IMR-90 (cell line): ENCODE data around the gene DYRK1A. TPM values are rescaled to one million over a fixed set of nuclear protein-coding genes. Genes with fewer than 3 reads are reported as not detected.

Source experiments
- ATAC-seq: fragments of 200-7000 bp; cut with Tn5 transposase; 2 replicates; pipeline ENCODE4 v1.9.1; 2020; ENCODE audit warnings: low read depth, mild to moderate bottlenecking, moderate library complexity
- BruUV-seq: library from RNA; stranded (reverse); fragments of 400-500 nt; replicated peaks from 2 replicates; lab custom pipeline; 2021; lab: Mats Ljungman, UMichigan
- CTCF ChIA-PET: fragments of 300-600 bp; formaldehyde crosslinking; extraction: SDS; loops from one replicate; lab custom pipeline; 2021; ENCODE audit warnings: antibody characterized with exemption; lab: Yijun Ruan, JAX
- POLR2A ChIA-PET: fragments of 300-600 bp; sonication (Branson Sonifier 250); formaldehyde crosslinking; loops from one replicate; lab custom pipeline; 2022; ENCODE audit warnings: antibody characterized with exemption; ENCODE audit not compliant: unreplicated experiment; lab: Charles Lee
- DNase-seq: peaks from one replicate; pipeline ENCODE4 v3.0.0; 2013
- H2AFZ ChIP-seq: replicated peaks from 2 replicates; pipeline ENCODE3; 2013; ENCODE audit warnings: low read length, mild to moderate bottlenecking; ENCODE audit not compliant: poor library complexity
- H2AK5ac ChIP-seq: 2 replicates; pipeline ENCODE4 v1.6.1; 2013; ENCODE audit warnings: low read depth, low read length, inconsistent platforms
- H2AK9ac ChIP-seq: replicated peaks from 2 replicates; pipeline ENCODE3; 2013; ENCODE audit warnings: mild to moderate bottlenecking, low read depth, low read length, moderate library complexity; ENCODE audit not compliant: poor library complexity
- H2BK120ac ChIP-seq: 2 replicates; pipeline ENCODE4 v1.6.1; 2013; ENCODE audit warnings: low read depth, low read length, inconsistent platforms
- H2BK15ac ChIP-seq: 3 replicates; pipeline ENCODE4 v1.6.1; 2013; ENCODE audit warnings: low read depth, low read length, inconsistent platforms
- H2BK20ac ChIP-seq: 2 replicates; pipeline ENCODE4 v1.6.1; 2013; ENCODE audit warnings: low read depth, mild to moderate bottlenecking, inconsistent platforms, low read length, moderate library complexity
- H2BK5ac ChIP-seq: 2 replicates; pipeline ENCODE4 v1.6.1; 2013; ENCODE audit warnings: mild to moderate bottlenecking, low read depth, low read length, inconsistent platforms; ENCODE audit not compliant: poor library complexity, severe bottlenecking
- H3K14ac ChIP-seq: replicated peaks from 2 replicates; pipeline ENCODE4 v1.6.1; 2013; ENCODE audit warnings: low read depth, low read length, inconsistent platforms
- H3K18ac ChIP-seq: 2 replicates; pipeline ENCODE4 v1.6.1; 2013; ENCODE audit warnings: low read depth, low read length, control low read depth
- H3K23ac ChIP-seq: 2 replicates; pipeline ENCODE4 v1.6.1; 2013; ENCODE audit warnings: low read depth, low read length, inconsistent platforms
- H3K27ac ChIP-seq: 2 replicates; pipeline ENCODE4 v1.5.1; 2013; ENCODE audit warnings: mild to moderate bottlenecking, control low read depth, low read length; ENCODE audit not compliant: insufficient read depth
- H3K27me3 ChIP-seq: 2 replicates; pipeline ENCODE4 v1.6.1; 2013; ENCODE audit warnings: low read length; ENCODE audit not compliant: control insufficient read depth, insufficient read depth
- H3K36me3 ChIP-seq: 2 replicates; pipeline ENCODE4 v1.6.1; 2013; ENCODE audit warnings: low read length, mixed read lengths; ENCODE audit not compliant: control insufficient read depth, insufficient read depth
- H3K4ac ChIP-seq: 2 replicates; pipeline ENCODE4 v1.6.1; 2013; ENCODE audit warnings: low read depth, low read length, inconsistent platforms
- H3K4me1 ChIP-seq: 2 replicates; pipeline ENCODE4 v1.6.1; 2013; ENCODE audit warnings: low read length, mixed read lengths; ENCODE audit not compliant: control insufficient read depth, insufficient read depth
- H3K4me2 ChIP-seq: 2 replicates; pipeline ENCODE4 v1.6.1; 2013; ENCODE audit warnings: low read depth, mild to moderate bottlenecking, control low read depth, low read length, moderate library complexity
- H3K4me3 ChIP-seq: 2 replicates; pipeline ENCODE4 v1.5.1; 2013; ENCODE audit warnings: low read depth, mild to moderate bottlenecking, control low read depth, low read length, moderate library complexity; ENCODE audit not compliant: insufficient read depth
- H3K56ac ChIP-seq: 2 replicates; pipeline ENCODE4 v1.6.1; 2013; ENCODE audit warnings: low read length, inconsistent platforms; ENCODE audit not compliant: insufficient read depth; ENCODE audit errors: extremely low read depth
- H3K79me1 ChIP-seq, 2 experiments: 2 replicates each; pipeline ENCODE4 v1.6.1; 2013; ENCODE audit warnings: low read length in 2 of 2, inconsistent platforms in 1 of 2, low read depth in 1 of 2
- H3K9ac ChIP-seq: 2 replicates; pipeline ENCODE4 v1.6.1; 2013; ENCODE audit warnings: low read depth, low read length, control low read depth
- H3K9me1 ChIP-seq: 2 replicates; pipeline ENCODE4 v1.6.1; 2013; ENCODE audit warnings: low read length, inconsistent platforms; ENCODE audit not compliant: insufficient read depth
- H3K9me3 ChIP-seq: 2 replicates; pipeline ENCODE4 v1.6.1; 2013; ENCODE audit warnings: low read length; ENCODE audit not compliant: control insufficient read depth, insufficient read depth
- H4K20me1 ChIP-seq: 2 replicates; pipeline ENCODE4 v1.6.1; 2013; ENCODE audit warnings: low read length, inconsistent platforms; ENCODE audit not compliant: insufficient read depth
- H4K5ac ChIP-seq: 2 replicates; pipeline ENCODE4 v1.6.1; 2013; ENCODE audit warnings: mild to moderate bottlenecking, low read depth, low read length, control low read depth
- H4K8ac ChIP-seq, 2 experiments: 2 replicates each; pipeline ENCODE4 v1.6.1; 2013; ENCODE audit warnings: low read depth in 2 of 2, low read length in 2 of 2, control low read depth in 1 of 2, inconsistent platforms in 1 of 2
- H4K91ac ChIP-seq: 2 replicates; pipeline ENCODE4 v1.6.1; 2013; ENCODE audit warnings: low read depth, low read length, inconsistent platforms; ENCODE audit not compliant: insufficient read depth
- CHD1 ChIP-seq: IDR thresholded peaks from 2 replicates; pipeline ENCODE4 v1.6.1; 2012; ENCODE audit warnings: low read depth, low read length, improper control_type of control experiment
- ELK1 ChIP-seq: fragments of 150-350 bp; IDR thresholded peaks from 2 replicates; pipeline ENCODE4 v1.6.1; 2016; ENCODE audit warnings: low read depth, mild to moderate bottlenecking, low read length, moderate library complexity, borderline replicate concordance
- FOS ChIP-seq: fragments of 150-350 bp; IDR thresholded peaks from 2 replicates; pipeline ENCODE4 v1.6.1; 2016; ENCODE audit warnings: low read depth, low read length
- MAZ ChIP-seq: IDR thresholded peaks from 2 replicates; pipeline ENCODE4 v1.6.1; 2012; ENCODE audit warnings: low read depth, mild to moderate bottlenecking, low read length, improper control_type of control experiment, moderate library complexity, borderline replicate concordance
- MXI1 ChIP-seq: IDR thresholded peaks from 2 replicates; pipeline ENCODE4 v1.6.1; 2012; ENCODE audit warnings: low read depth, mild to moderate bottlenecking, low read length, moderate library complexity, borderline replicate concordance
- NFE2L2 ChIP-seq: fragments of 150-350 bp; IDR thresholded peaks from 2 replicates; pipeline ENCODE4 v1.6.1; 2016; ENCODE audit warnings: low read depth, mild to moderate bottlenecking, low read length
- WGBS, 2 experiments: methylation state at CpG; one replicate each; pipeline versions ENCODE4 v1.1.5 to v1.1.7; 2013; ENCODE audit warnings: missing lambda C conversion rate in 2 of 2; ENCODE audit not compliant: insufficient read length in 1 of 2; ENCODE audit errors: extremely low coverage in 2 of 2; 5-methylcytosine and 5-hydroxymethylcytosine counted together
- dilution Hi-C: fragments of 300-500 bp; cut with HindIII; formaldehyde crosslinking; loops from one replicate; pipeline ENCODE4 v1.14.3; 2018; ENCODE audit warnings: low sequenced_read_pairs; ENCODE audit not compliant: unreplicated experiment
- in situ Hi-C: fragments of 300-500 bp; cut with MboI; formaldehyde crosslinking; loops from 3 replicates; pipeline ENCODE4 v1.14.3; 2019; ENCODE audit warnings: low sequenced_read_pairs, inconsistent platforms, mixed read lengths
- intact Hi-C: fragments of 100-400 bp; cut with micrococcal nuclease; formaldehyde crosslinking; loops from 2 replicates; pipeline ENCODE4 v1.10.0; 2022
- polyA plus RNA-seq, 3 experiments: library from polyadenylated mRNA; depleted of rRNA; stranded (reverse); fragments of >200 nt; gene quantifications; 2 replicates each; pipeline ENCODE4 v1.2.3, GENCODE V29; 2012; ENCODE audit warnings: low replicate concordance in 1 of 3
- total RNA-seq: library from RNA; depleted of rRNA; stranded (reverse); fragments of >200 nt; gene quantifications from 2 replicates; pipeline ENCODE4 v1.2.3, GENCODE V29; 2012

Gene DYRK1A
- total and polyA plus RNA-seq, 2 of the 4 experiments (the other 2 are of a cell fraction): 18.6 to 50.5 TPM

- Histone ChIP-seq H3K9ac (no peak overlapping the region), H4K5ac (no peak overlapping the region; the same call in 1 of the 2 replicates), H3K4me3 (no peak overlapping the region), H4K20me1 (no peaks in the 10 kb centered on the region), H3K36me3 (no peaks in the 10 kb centered on the region), H3K4ac (no peak overlapping the region; the same call in 1 of the 2 replicates), H2BK15ac (no peak overlapping the region), H2BK5ac (no peak overlapping the region), H3K27me3 (peaks cover 5% of the 10 kb centered on the region; the same call in 1 of the 2 replicates), H3K4me2 (no peak overlapping the region), H4K8ac (peak overlapping the region in 1 of 2 experiments; percentile 20; a peak in 2 of 4 replicates), H3K18ac (peak overlapping the region; percentile 7; the same call in 1 of the 2 replicates), H4K91ac (no peak overlapping the region), H3K23ac (no peak overlapping the region), H2AFZ (no peak overlapping the region), H3K27ac (no peak overlapping the region), H3K4me1 (peaks cover 2% of the 10 kb centered on the region; the same call in 1 of the 2 replicates), H2AK9ac (no peak overlapping the region), H2BK20ac (no peak overlapping the region), H3K56ac (no peak overlapping the region), H3K14ac (no peak overlapping the region), H2BK120ac (peak overlapping the region; percentile 67; the same call in 1 of the 2 replicates), H3K9me3 (peaks cover 12% of the 10 kb centered on the region), H3K79me1 (no peaks in the 10 kb centered on the region), H3K9me1 (no peaks in the 10 kb centered on the region), H2AK5ac (no peak overlapping the region)
- intact Hi-C loops (no loop called here), dilution Hi-C loops (no loop called here), in situ Hi-C loops (no loop called here)
- WGBS, 2 experiments: 38% methylated on average over 3 of the region's 8 CpGs; no CpG with 5 or more reads in 1 of the 2 experiments
- DNase-seq: no peak
- peak; percentile 35 for ATAC-seq
- no TSS peak for BruUV-seq
- CTCF ChIA-PET: no interaction called here
- TF ChIP-seq MAZ (no peak), CHD1 (no peak), ELK1 (no peak), FOS (no peak), NFE2L2 (no peak), MXI1 (no peak)
- POLR2A ChIA-PET: no interaction called here
These were observed 170.2 kb downstream of the DYRK1A start for GRCh38 chr21:37536616-37537278.
